A549 treated with DMSO at 1 μM for 4 hours (cell line): ENCODE measurements around the gene HCAR3. TPM values are rescaled to one million over a fixed set of nuclear protein-coding genes. Genes with fewer than 3 reads are reported as not detected.

Experiments used
- total RNA-seq: library from RNA; stranded (reverse); fragments of 200-300 nt; extraction: Qiagen RNA extraction; gene quantifications from 5 replicates; pipeline ENCODE4 v1.2.3, GENCODE V29; 2022; ENCODE audit warnings: low read depth

Gene HCAR3
- 0.14 to 0.36 TPM (median 0.33 TPM) in 5 replicates for total RNA-seq

GRCh38 chr12:122716658-122717057 lies at the start of gene HCAR3:
Gene HCAR3 (minus strand): TSS chr12:122716811. CDS start chr12:122716737, 74 bp downstream.

GRCh38 chr12:122752464-122753318 lies 36.1 kb upstream of the HCAR3 start, which contains the start of gene DENR:
Gene DENR (plus strand): TSS chr12:122752824. CDS start chr12:122753702, 878 bp downstream.

DNA sequence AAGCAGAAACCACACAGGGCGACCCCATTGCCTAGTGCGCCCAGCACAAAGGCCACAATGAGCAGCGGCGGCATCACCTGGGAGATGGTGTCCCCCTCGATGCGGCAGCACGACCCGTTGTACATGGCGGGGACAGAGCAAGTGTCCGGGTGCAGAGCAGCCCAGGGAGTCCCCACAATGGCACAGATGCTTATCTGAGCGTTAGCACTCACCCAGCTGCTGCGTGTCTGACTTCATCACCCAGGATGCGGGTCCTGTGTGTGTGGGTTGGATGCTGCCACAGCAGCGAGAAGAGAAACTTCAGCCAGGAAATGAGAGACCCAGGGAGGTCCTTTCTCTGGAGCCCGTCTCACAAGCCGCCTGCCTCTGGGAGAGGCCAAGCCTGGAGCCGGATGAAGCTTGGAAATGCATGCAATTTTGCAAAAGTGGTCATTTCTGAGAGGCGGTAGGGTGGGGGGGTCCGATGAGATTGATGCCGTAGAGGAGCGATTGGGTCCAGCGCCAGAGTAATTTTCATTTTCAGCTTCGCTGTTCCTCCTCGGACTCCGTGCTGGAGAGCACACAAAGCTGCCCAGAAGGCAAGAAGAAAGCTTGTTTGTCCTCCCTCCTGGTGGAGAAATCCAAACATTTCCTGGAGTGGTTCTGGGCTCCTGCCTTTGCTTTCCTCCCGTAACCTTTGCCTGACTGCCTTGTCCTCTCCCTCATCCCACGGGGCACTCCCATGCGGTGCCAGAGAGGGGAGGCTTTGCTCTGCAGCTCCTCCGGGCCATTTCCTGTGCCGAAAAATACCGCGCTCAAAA lies 13.8 kb upstream of the HCAR3 start, which contains the start of gene HCAR1:
TSS of gene HCAR1 (minus strand) at position 630 of the 800 bp plus-strand sequence. CDS start at position 125, 505 bp downstream.

DNA sequence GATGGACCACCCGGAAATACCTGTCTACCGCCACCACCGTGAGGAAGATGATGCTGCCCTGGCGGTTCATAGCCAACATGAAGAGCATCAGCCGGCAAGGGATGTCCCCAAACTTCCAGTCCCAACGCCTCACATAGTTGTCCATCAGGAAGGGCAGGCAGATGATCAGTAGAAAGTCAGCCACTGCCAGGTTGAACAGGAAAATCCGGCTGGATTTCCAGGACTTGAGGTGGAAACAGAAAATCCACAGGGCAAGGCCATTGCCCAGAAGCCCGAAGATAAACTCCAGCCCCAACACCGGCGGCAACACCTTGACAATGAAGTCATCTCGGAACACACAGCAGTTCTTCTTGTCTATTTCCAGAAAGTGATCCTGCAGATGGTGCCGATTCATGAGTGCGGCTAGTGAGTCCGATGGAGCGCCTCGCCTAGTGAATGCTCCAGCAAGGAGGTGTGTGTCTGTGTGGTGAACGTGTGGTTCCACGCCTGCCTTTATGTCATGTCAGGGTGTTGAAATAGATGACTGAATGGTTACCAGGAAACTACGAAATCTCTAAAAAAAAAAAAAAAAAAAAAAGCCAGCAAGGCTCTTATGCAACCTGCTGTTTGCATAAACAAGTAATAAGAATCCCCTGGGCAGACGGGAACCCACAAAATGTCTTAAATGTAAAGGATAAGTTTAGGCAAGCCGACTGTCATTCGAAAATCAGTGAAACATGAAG lies 13.6 kb downstream of the HCAR3 start, which contains the start of gene HCAR2:
TSS of gene HCAR2 (minus strand) at position 468 of the 722 bp plus-strand sequence. CDS start at position 394, 74 bp downstream.

Other genes with a start within 250 kb of the HCAR3 start
- gene ZCCHC8, start 215.9 kb downstream of the HCAR3 start, total RNA-seq, result 21.7 to 29.8 TPM (median 27.6 TPM) in 5 replicates
- gene RSRC2, start 189.9 kb downstream of the HCAR3 start, total RNA-seq, result 49.5 to 68.5 TPM (median 59.8 TPM) in 5 replicates
- gene KNTC1, start 189.6 kb downstream of the HCAR3 start, total RNA-seq, result 16.3 to 28.4 TPM (median 25.2 TPM) in 5 replicates
- gene HCAR2, start 13.5 kb downstream of the HCAR3 start, total RNA-seq, result 0.22 to 0.49 TPM (median 0.38 TPM) in 5 replicates
- 0.02 to 0.08 TPM (median 0.06 TPM) in 5 replicates for gene HCAR1, start 14.0 kb upstream of the HCAR3 start, total RNA-seq
- gene DENR, start 36.0 kb upstream of the HCAR3 start, total RNA-seq, result 56.5 to 69.9 TPM (median 62.6 TPM) in 5 replicates
- 0.03 to 0.16 TPM (median 0.08 TPM) in 5 replicates for gene CCDC62, start 57.8 kb upstream of the HCAR3 start, total RNA-seq
- 9.6 to 12.5 TPM (median 11.3 TPM) in 5 replicates for gene HIP1R, start 118.6 kb upstream of the HCAR3 start, total RNA-seq
- gene VPS37B, start 179.3 kb upstream of the HCAR3 start, total RNA-seq, result 33.3 to 34.9 TPM (median 34.0 TPM) in 5 replicates
- gene ABCB9, start 249.7 kb upstream of the HCAR3 start, total RNA-seq, result 8.4 to 11.4 TPM (median 8.9 TPM) in 5 replicates